DND-41 (cell line): ENCODE measurements around the gene DOCK8.

Experiments used
- CTCF ChIP-seq: IDR thresholded peaks from 2 replicates; pipeline ENCODE4 v1.5.1; 2012; ENCODE audit warnings: borderline replicate concordance, low read length, moderate library complexity, mild to moderate bottlenecking; ENCODE audit not compliant: poor library complexity, severe bottlenecking; ENCODE audit errors: extremely low read depth
- EZH2 ChIP-seq: IDR thresholded peaks from 3 replicates; pipeline ENCODE4 v1.6.1; 2012; ENCODE audit warnings: borderline replicate concordance, low read depth, mild to moderate bottlenecking, moderate library complexity, low read length, inconsistent platforms; ENCODE audit not compliant: severe bottlenecking

DNA sequence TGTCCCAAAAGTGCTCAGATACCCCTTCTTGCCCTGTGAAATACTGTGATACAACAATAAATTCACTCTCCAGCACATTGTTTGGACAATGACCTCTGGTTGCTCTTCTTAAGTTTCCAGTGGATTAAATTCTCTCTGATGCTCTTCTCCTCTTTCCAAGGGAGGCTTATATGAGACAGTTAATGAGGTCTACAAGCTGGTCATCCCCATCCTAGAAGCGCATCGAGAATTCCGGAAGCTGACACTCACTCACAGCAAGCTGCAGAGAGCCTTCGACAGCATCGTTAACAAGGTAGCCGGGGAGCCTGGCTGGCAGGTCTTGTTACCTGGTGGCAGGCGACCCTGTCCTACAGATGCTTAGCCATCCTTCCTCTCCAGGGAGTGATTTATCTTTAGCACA is 226.5 kb downstream of the DOCK8 start:
- TF ChIP-seq CTCF, result no peak
- TF ChIP-seq EZH2, result no peak
